Kidney (tissue), 14 donors: ENCODE measurements around the gene SRRM2. TPM values are rescaled to one million over a fixed set of nuclear protein-coding genes. Genes with fewer than 3 reads are reported as not detected.
A peak's percentile ranks its signal among the peaks of the same experiment; 100 is the strongest.

Source experiments
- DNase-seq, 5 donors: peaks; one replicate each; pipeline ENCODE4 v3.0.0-alpha.2; 2013 to 2020
- FAIRE-seq: peaks from 2 replicates; lab custom pipeline; 2012; peaks lifted over from hg19 to GRCh38; lab: Jason Lieb, UNC
- H3K27ac ChIP-seq, 2 donors: one replicate each; pipeline ENCODE4 v1.7.0; 2013; ENCODE audit warnings: low read depth in 2 of 2, low read length in 2 of 2, inconsistent platforms in 1 of 2
- H3K27me3 ChIP-seq: one replicate; pipeline ENCODE4 v1.7.1; 2013; ENCODE audit warnings: low read length, inconsistent platforms; ENCODE audit not compliant: control insufficient read depth, insufficient read depth
- H3K36me3 ChIP-seq, 3 donors: one replicate each; pipeline versions ENCODE4 v1.7.0 to v1.7.1; 2013; ENCODE audit warnings: low read length in 3 of 3, control low read depth in 1 of 3, inconsistent platforms in 1 of 3; ENCODE audit not compliant: insufficient read depth in 3 of 3, control insufficient read depth in 2 of 3
- H3K4me1 ChIP-seq, 3 donors: one replicate each; pipeline versions ENCODE4 v1.7.0 to v1.7.1; 2013; ENCODE audit warnings: low read length in 3 of 3, inconsistent platforms in 1 of 3, low read depth in 1 of 3; ENCODE audit not compliant: control insufficient read depth in 2 of 3, insufficient read depth in 2 of 3
- H3K4me3 ChIP-seq, 3 donors: one replicate each; pipeline versions ENCODE4 v1.7.0 to v1.8.1; 2013; ENCODE audit warnings: low read length in 3 of 3, control low read depth in 1 of 3, inconsistent platforms in 1 of 3
- H3K9ac ChIP-seq, 3 donors: one replicate each; pipeline versions ENCODE4 v1.7.0 to v1.7.1; 2013; ENCODE audit warnings: low read length in 3 of 3, control low read depth in 1 of 3, inconsistent platforms in 1 of 3
- H3K9me3 ChIP-seq, 3 donors: one replicate each; pipeline versions ENCODE4 v1.7.0 to v1.7.1; 2013; ENCODE audit warnings: low read length in 3 of 3, control low read depth in 1 of 3, inconsistent platforms in 1 of 3; ENCODE audit not compliant: control insufficient read depth in 2 of 3, insufficient read depth in 1 of 3
- CTCF ChIP-seq: IDR thresholded peaks from 3 replicates; pipeline ENCODE4 v1.5.1; 2012; ENCODE audit warnings: mild to moderate bottlenecking, moderate library complexity, borderline replicate concordance; ENCODE audit not compliant: insufficient read depth; ENCODE audit errors: extremely low read depth
- intact Hi-C: fragments of 100-400 bp; cut with DNase I; formaldehyde crosslinking; loops from one replicate; pipeline ENCODE4 v1.11.1; 2022
- polyA plus RNA-seq: library from polyadenylated mRNA; stranded (reverse); fragments of 350-450 nt; fragmentation: Illumina TruSeq; extraction: RNeasy Lipid Tissue Mini Kit (QIAGEN cat#74804); gene quantifications from one replicate; pipeline ENCODE4 v1.2.3, GENCODE V29; 2014; ENCODE audit warnings: low read depth, low replicate concordance; ENCODE audit not compliant: insufficient read depth
- total RNA-seq: library from RNA; stranded (reverse); fragmentation: NEBNext Ultra II Directional; extraction: Animal tissue kit (Norgen Biotek cat#: 25700); gene quantifications from one replicate; pipeline ENCODE4 v1.2.1, GENCODE V29; 2021
- donor health status: control.
- donor health status: control.
- donor health status: control.
- donor health status: control.
- donor health status: control.
- donor health status: DM: yes; HTN: yes; CAD: no.
- donor health status: Normal renal cell carcinoma (clear cell type).

SRRM2 gene
- total and polyA plus RNA-seq, 2 donors from 2014 or later = 386 to 621 TPM

GRCh38 chr16:2810651-2811050, 58.2 kb downstream of the SRRM2 start:
- no peak overlapping the region for H3K9ac ChIP-seq
- no peaks in the 10 kb centered on the region for H3K9me3 ChIP-seq
- H3K27me3 ChIP-seq = no peaks in the 10 kb centered on the region
- no peaks in the 10 kb centered on the region for H3K4me1 ChIP-seq
- DNase-seq (peak in 1 of 5 donors; percentile 13), FAIRE-seq (no peak)
- H3K27ac ChIP-seq = no peak overlapping the region
- intact Hi-C loops = no loop called here
- H3K4me3 ChIP-seq = no peak overlapping the region
- no peak for TF ChIP-seq CTCF
- no peaks in the 10 kb centered on the region for H3K36me3 ChIP-seq

GRCh38 chr16:2811703-2812471, 59.4 kb downstream of the SRRM2 start:
- H3K27me3 ChIP-seq = no peaks in the 10 kb centered on the region
- intact Hi-C loops = no loop called here
- H3K9ac ChIP-seq = no peak overlapping the region
- FAIRE-seq (no peak), DNase-seq (peak in 1 of 5 donors; percentile 9)
- no peak overlapping the region for H3K4me3 ChIP-seq
- no peak for TF ChIP-seq CTCF
- H3K9me3 ChIP-seq = no peaks in the 10 kb centered on the region
- no peaks in the 10 kb centered on the region for H3K36me3 ChIP-seq
- no peak overlapping the region for H3K27ac ChIP-seq
- H3K4me1 ChIP-seq = no peaks in the 10 kb centered on the region

- no peak overlapping the region for H3K9ac ChIP-seq
- H3K9me3 ChIP-seq = no peaks in the 10 kb centered on the region
- intact Hi-C loops = no loop called here
- H3K4me1 ChIP-seq = no peaks in the 10 kb centered on the region
- no peaks in the 10 kb centered on the region for H3K27me3 ChIP-seq
- no peak overlapping the region for H3K27ac ChIP-seq
- TF ChIP-seq CTCF = no peak
- no peaks in the 10 kb centered on the region for H3K36me3 ChIP-seq
- FAIRE-seq = no peak
- DNase-seq = no peak
- H3K4me3 ChIP-seq = no peak overlapping the region
These were observed 61.4 kb downstream of the SRRM2 start for GRCh38 chr16:2813771-2814221.
